Fibroblast of lung (primary cell): ENCODE measurements around the gene CEP295NL. TPM values are rescaled to one million over a fixed set of nuclear protein-coding genes. Genes with fewer than 3 reads are reported as not detected.
"Not testable (repeated sequence)": the region's sequence is repeated elsewhere in the genome, so short reads cannot be mapped to it uniquely, and the experiment has no call there.

Source experiments
- DNase-seq, 2 donors: peaks; one replicate each; pipeline versions ENCODE4 v3.0.0 to v3.0.0-alpha.2; 2010; ENCODE audit warnings: low read depth in 2 of 2
- H2AFZ ChIP-seq: 2 replicates; pipeline ENCODE4 v1.5.1; 2012; ENCODE audit warnings: low read length, control low read depth, inconsistent platforms
- H3K27ac ChIP-seq: 2 replicates; pipeline ENCODE4 v1.5.1; 2011; ENCODE audit warnings: low read length, control low read depth; ENCODE audit not compliant: insufficient read depth
- H3K27me3 ChIP-seq: 2 replicates; pipeline ENCODE4 v1.5.1; 2011; ENCODE audit warnings: mild to moderate bottlenecking, low read length; ENCODE audit not compliant: control insufficient read depth, insufficient read depth
- H3K36me3 ChIP-seq: 2 replicates; pipeline ENCODE4 v1.5.1; 2011; ENCODE audit warnings: low read length; ENCODE audit not compliant: control insufficient read depth, insufficient read depth
- H3K4me1 ChIP-seq: 2 replicates; pipeline ENCODE4 v1.5.1; 2011; ENCODE audit warnings: low read length; ENCODE audit not compliant: control insufficient read depth, insufficient read depth; ENCODE audit errors: extremely low read depth
- H3K4me2 ChIP-seq: 2 replicates; pipeline ENCODE4 v1.5.1; 2011; ENCODE audit warnings: low read length, control low read depth; ENCODE audit not compliant: insufficient read depth; ENCODE audit errors: extremely low read depth
- H3K4me3 ChIP-seq, 4 experiments: fragments of 200-600 bp in 1 of 4; sonication (generic) in 1 of 4; replicated peaks in 1 of 4; 2 replicates each; pipeline ENCODE4 v1.5.1; 2011 to 2016; ENCODE audit warnings: low read length in 4 of 4, low read depth in 3 of 4, mild to moderate bottlenecking in 3 of 4, control low read depth in 2 of 4, inconsistent platforms in 1 of 4, mixed read lengths in 1 of 4; ENCODE audit not compliant: insufficient read depth in 1 of 4; ENCODE audit errors: control extremely low read depth in 1 of 4
- H3K79me2 ChIP-seq: 2 replicates; pipeline ENCODE4 v1.5.1; 2012; ENCODE audit warnings: mild to moderate bottlenecking, low read length, inconsistent platforms; ENCODE audit not compliant: control insufficient read depth, insufficient read depth
- H3K9ac ChIP-seq: 2 replicates; pipeline ENCODE4 v1.5.1; 2011; ENCODE audit warnings: mild to moderate bottlenecking, low read length, control low read depth; ENCODE audit not compliant: insufficient read depth
- H3K9me3 ChIP-seq: 2 replicates; pipeline ENCODE4 v1.5.1; 2012; ENCODE audit warnings: low read depth, low read length; ENCODE audit not compliant: control insufficient read depth, insufficient read depth
- H4K20me1 ChIP-seq: 2 replicates; pipeline ENCODE4 v1.5.1; 2011; ENCODE audit warnings: low read length; ENCODE audit not compliant: control insufficient read depth, insufficient read depth; ENCODE audit errors: extremely low read depth
- CTCF ChIP-seq, 2 donors: IDR thresholded peaks in 1 of 2; conservative IDR thresholded peaks in 1 of 2; 1 replicate in 1 of 2; 2 replicates in 1 of 2; pipeline ENCODE4 v1.5.1; 2011 to 2012; ENCODE audit warnings: low read length in 2 of 2, control low read depth in 1 of 2, inconsistent platforms in 1 of 2, low read depth in 1 of 2, mild to moderate bottlenecking in 1 of 2
- EZH2 ChIP-seq: IDR thresholded peaks from 2 replicates; pipeline ENCODE4 v1.5.1; 2012; ENCODE audit warnings: low read length, control low read depth, mild to moderate bottlenecking; ENCODE audit errors: missing control alignments
- polyA plus RNA-seq, 2 donors: library from polyadenylated mRNA; depleted of rRNA in 1 of 2; stranded (reverse) in 1 of 2; unstranded in 1 of 2; fragments of >200 nt; gene quantifications; 2 replicates each; pipeline ENCODE4 v1.2.1, GENCODE V29; 2011 to 2012; ENCODE audit warnings: missing spikeins in 1 of 2
- total RNA-seq: library from RNA; depleted of rRNA; stranded (reverse); fragments of >200 nt; gene quantifications from 2 replicates; pipeline ENCODE4 v1.2.1, GENCODE V29; 2014

CEP295NL gene
- total and polyA plus RNA-seq, 2 donors (not counting 1 experiment from before 2014, with no cell fraction given): 0.10 to 2.8 TPM

GRCh38 chr17:78905541-78905940, 2.5 kb upstream of the CEP295NL start:
- Histone ChIP-seq H3K9ac (no peak overlapping the region), H3K4me1 (peaks cover 7% of the 10 kb centered on the region), H3K4me3 (no peak overlapping the region), H4K20me1 (peaks cover 2% of the 10 kb centered on the region), H3K27me3 (no peaks in the 10 kb centered on the region), H3K9me3 (no peaks in the 10 kb centered on the region), H3K27ac (peak overlapping the region; percentile 23), H3K79me2 (peaks cover 96% of the 10 kb centered on the region), H3K36me3 (peaks cover 20% of the 10 kb centered on the region), H3K4me2 (no peak overlapping the region), H2AFZ (no peak overlapping the region)
- TF ChIP-seq EZH2 (no peak), CTCF (conservative IDR thresholded peaks at IDR 0.05 in 1 of 2, IDR thresholded peaks at IDR 0.05 in 1 of 2; ENCODE audit: low read depth in 1 of 2, low read length in 2 of 2) (no peak)
- no peak for DNase-seq

- H3K9ac ChIP-seq: no peak overlapping the region
- H3K79me2 ChIP-seq: peaks cover 95% of the 10 kb centered on the region
- H3K9me3 ChIP-seq: no peaks in the 10 kb centered on the region
- H3K27ac ChIP-seq: no peak overlapping the region
- no peak overlapping the region for H3K4me3 ChIP-seq
- H3K4me1 ChIP-seq: peaks cover 7% of the 10 kb centered on the region
- DNase-seq: peak in 1 of 2 donors; percentile 46
- no peak overlapping the region for H3K4me2 ChIP-seq
- H3K36me3 ChIP-seq: peaks cover 21% of the 10 kb centered on the region
- no peak overlapping the region for H2AFZ ChIP-seq
- TF ChIP-seq EZH2 (no peak), CTCF (conservative IDR thresholded peaks at IDR 0.05 in 1 of 2, IDR thresholded peaks at IDR 0.05 in 1 of 2; ENCODE audit: low read depth in 1 of 2, low read length in 2 of 2) (no peak)
- H4K20me1 ChIP-seq: peaks cover 2% of the 10 kb centered on the region
- no peaks in the 10 kb centered on the region for H3K27me3 ChIP-seq
Measured at GRCh38 chr17:78905116-78905515, 2.1 kb upstream of the CEP295NL start.

GRCh38 chr17:78904371-78904770, 1.4 kb upstream of the CEP295NL start:
- TF ChIP-seq CTCF (conservative IDR thresholded peaks at IDR 0.05 in 1 of 2, IDR thresholded peaks at IDR 0.05 in 1 of 2; ENCODE audit: low read depth in 1 of 2, low read length in 2 of 2): no peak
- TF ChIP-seq EZH2: no peak
- peaks cover 22% of the 10 kb centered on the region for H3K36me3 ChIP-seq
- H3K27me3 ChIP-seq: no peaks in the 10 kb centered on the region
- H3K79me2 ChIP-seq: peaks cover 95% of the 10 kb centered on the region
- H3K9me3 ChIP-seq: no peaks in the 10 kb centered on the region
- peaks cover 7% of the 10 kb centered on the region for H3K4me1 ChIP-seq
- no peak overlapping the region for H3K4me2 ChIP-seq
- H3K27ac ChIP-seq: no peak overlapping the region
- H3K9ac ChIP-seq: no peak overlapping the region
- DNase-seq: no peak
- H2AFZ ChIP-seq: no peak overlapping the region
- peaks cover 2% of the 10 kb centered on the region for H4K20me1 ChIP-seq
- no peak overlapping the region for H3K4me3 ChIP-seq

GRCh38 chr17:78902231-78902630, 770 bp downstream of the CEP295NL start:
- peaks cover 25% of the 10 kb centered on the region for H3K36me3 ChIP-seq
- H3K4me2 ChIP-seq, H3K27ac ChIP-seq, H3K9me3 ChIP-seq, H4K20me1 ChIP-seq, H2AFZ ChIP-seq, H3K9ac ChIP-seq, H3K4me3 ChIP-seq, DNase-seq, H3K27me3 ChIP-seq: not testable (repeated sequence)
- H3K4me1 ChIP-seq: peaks cover 15% of the 10 kb centered on the region
- H3K79me2 ChIP-seq: peaks cover 93% of the 10 kb centered on the region
